MCF 10A (cell line): ENCODE measurements around the gene PGLYRP2. TPM values are rescaled to one million over a fixed set of nuclear protein-coding genes. Genes with fewer than 3 reads are reported as not detected.

Experiments
- BruUV-seq: library from RNA; stranded (reverse); fragments of 400-500 nt; replicated peaks from 2 replicates; lab custom pipeline; 2021; lab: Mats Ljungman, UMichigan
- CTCF ChIA-PET: fragments of 300-600 bp; sonication (Branson Sonifier 250); formaldehyde crosslinking; extraction: SDS; loops from one replicate; lab custom pipeline; 2021; ENCODE audit warnings: antibody characterized with exemption, inconsistent platforms; lab: Yijun Ruan, JAX
- POLR2A ChIA-PET: fragments of 300-600, 350-650 bp; sonication (Branson Sonifier 250); formaldehyde crosslinking; extraction: SDS; loops from one replicate; lab custom pipeline; 2020; ENCODE audit warnings: antibody characterized with exemption, inconsistent platforms; lab: Yijun Ruan, JAX
- DNase-seq: peaks from one replicate; pipeline ENCODE4 v3.0.0-alpha.2; 2018; ENCODE audit not compliant: unreplicated experiment
- H3K27ac Mint-ChIP-seq: one replicate; pipeline ENCODE4 v1.8.0; 2022; ENCODE audit warnings: mild to moderate bottlenecking, low read depth, mixed read lengths; ENCODE audit not compliant: unreplicated experiment
- H3K27me3 Mint-ChIP-seq: one replicate; pipeline ENCODE4 v1.8.0; 2022; ENCODE audit warnings: mixed read lengths; ENCODE audit not compliant: insufficient read depth, unreplicated experiment
- H3K36me3 Mint-ChIP-seq: one replicate; pipeline ENCODE4 v1.8.0; 2022; ENCODE audit warnings: mild to moderate bottlenecking, moderate library complexity, mixed read lengths; ENCODE audit not compliant: insufficient read depth, unreplicated experiment
- H3K4me1 Mint-ChIP-seq: one replicate; pipeline ENCODE4 v1.8.0; 2022; ENCODE audit warnings: mixed read lengths; ENCODE audit not compliant: insufficient read depth, unreplicated experiment
- H3K4me3 Mint-ChIP-seq: one replicate; pipeline ENCODE4 v1.8.0; 2022; ENCODE audit warnings: mild to moderate bottlenecking, moderate library complexity, mixed read lengths; ENCODE audit not compliant: unreplicated experiment
- H3K9me3 Mint-ChIP-seq: one replicate; pipeline ENCODE4 v1.8.0; 2022; ENCODE audit warnings: mixed read lengths; ENCODE audit not compliant: unreplicated experiment
- CTCF ChIP-seq: fragments of 200-600 bp; IDR thresholded peaks from one replicate; pipeline ENCODE4 v1.8.0; 2022; ENCODE audit warnings: antibody characterized with exemption, mild to moderate bottlenecking; ENCODE audit not compliant: unreplicated experiment
- intact Hi-C: fragments of 100-400 bp; cut with micrococcal nuclease; formaldehyde crosslinking; loops from 2 replicates; pipeline ENCODE4 v1.14.1; 2022
- total RNA-seq: library from RNA; stranded (reverse); gene quantifications from 2 replicates; pipeline ENCODE4 v1.2.3, GENCODE V29; 2022

Gene PGLYRP2
- total RNA-seq, 1 experiment from 2014 or later = not detected

GRCh38 chr19:15452111-15453047 is 26.9 kb downstream of the PGLYRP2 start:
- Mint-ChIP-seq H3K4me1 (peaks cover 14% of the 10 kb centered on the region), H3K27me3 (no peaks in the 10 kb centered on the region), H3K36me3 (peaks cover 10% of the 10 kb centered on the region), H3K27ac (no peak overlapping the region), H3K4me3 (no peak overlapping the region), H3K9me3 (no peaks in the 10 kb centered on the region)
- intact Hi-C loops = no loop called here
- BruUV-seq = no TSS peak
- CTCF ChIA-PET = interaction anchor here (0.6 kb wide), 2 partner anchors 75 to 178 kb away, joined by 3 read pairs; no protein-coding TSS in a partner anchor
- POLR2A ChIA-PET = interaction anchor here (0.7 kb wide), 1 partner anchor 19 kb away, joined by 3 read pairs; no protein-coding TSS in a partner anchor
- no peak for TF ChIP-seq CTCF
- peak; percentile 30 for DNase-seq

- CTCF ChIA-PET = interaction anchor here (0.9 kb wide), 1 partner anchor 203 kb away, joined by 5 read pairs; no protein-coding TSS in a partner anchor
- no TSS peak for BruUV-seq
- H3K9me3 Mint-ChIP-seq = no peaks in the 10 kb centered on the region
- POLR2A ChIA-PET = interaction anchor here (0.7 kb wide), 1 partner anchor 214 kb away, joined by 3 read pairs; no protein-coding TSS in a partner anchor
- peak overlapping the region; percentile 65 for H3K27ac Mint-ChIP-seq
- no peak for TF ChIP-seq CTCF
- H3K4me3 Mint-ChIP-seq = peak overlapping the region; percentile 47
- intact Hi-C loops = no loop called here
- peaks cover 18% of the 10 kb centered on the region for H3K4me1 Mint-ChIP-seq
- H3K27me3 Mint-ChIP-seq = no peaks in the 10 kb centered on the region
- DNase-seq = no peak
- peaks cover 10% of the 10 kb centered on the region for H3K36me3 Mint-ChIP-seq
These were observed 28.8 kb downstream of the PGLYRP2 start for GRCh38 chr19:15450528-15450890.

GRCh38 chr19:15449620-15450527 is 29.4 kb downstream of the PGLYRP2 start, which contains the start of gene WIZ:
Gene WIZ (minus strand): TSS chr19:15449956. CDS start chr19:15448307, 1,649 bp downstream.
- peak within 1 kb of the TSS; percentile 65 for H3K27ac Mint-ChIP-seq
- peaks cover 10% of the 10 kb centered on the region for H3K36me3 Mint-ChIP-seq
- H3K27me3 Mint-ChIP-seq = no peaks in the 10 kb centered on the region
- peaks cover 18% of the 10 kb centered on the region for H3K4me1 Mint-ChIP-seq
- CTCF ChIA-PET = interaction anchor here (0.9 kb wide), 1 partner anchor 203 kb away, joined by 5 read pairs; no protein-coding TSS in a partner anchor
- H3K9me3 Mint-ChIP-seq = no peaks in the 10 kb centered on the region
- intact Hi-C loops = no loop called here
- POLR2A ChIA-PET = interaction anchor here (0.7 kb wide), 1 partner anchor 215 kb away, joined by 3 read pairs; no protein-coding TSS in a partner anchor
- no peak for TF ChIP-seq CTCF
- H3K4me3 Mint-ChIP-seq = peak within 1 kb of the TSS; percentile 61
- BruUV-seq = no TSS peak
- peak; percentile 75 for DNase-seq
